GM21360 (cell line): ENCODE measurements around the gene TOMM40L.
A peak's percentile ranks its signal among the peaks of the same experiment; 100 is the strongest.

Experiments
- ATAC-seq: cut with Tn5 transposase; IDR thresholded peaks from one replicate; pipeline ENCODE4 v1.9.1; 2021; ENCODE audit warnings: mild to moderate bottlenecking, moderate library complexity; ENCODE audit not compliant: unreplicated experiment

The TOMM40L gene

GRCh38 chr1:161196521-161197451, 29.1 kb upstream of the TOMM40L start:
- no peak for ATAC-seq

DNA sequence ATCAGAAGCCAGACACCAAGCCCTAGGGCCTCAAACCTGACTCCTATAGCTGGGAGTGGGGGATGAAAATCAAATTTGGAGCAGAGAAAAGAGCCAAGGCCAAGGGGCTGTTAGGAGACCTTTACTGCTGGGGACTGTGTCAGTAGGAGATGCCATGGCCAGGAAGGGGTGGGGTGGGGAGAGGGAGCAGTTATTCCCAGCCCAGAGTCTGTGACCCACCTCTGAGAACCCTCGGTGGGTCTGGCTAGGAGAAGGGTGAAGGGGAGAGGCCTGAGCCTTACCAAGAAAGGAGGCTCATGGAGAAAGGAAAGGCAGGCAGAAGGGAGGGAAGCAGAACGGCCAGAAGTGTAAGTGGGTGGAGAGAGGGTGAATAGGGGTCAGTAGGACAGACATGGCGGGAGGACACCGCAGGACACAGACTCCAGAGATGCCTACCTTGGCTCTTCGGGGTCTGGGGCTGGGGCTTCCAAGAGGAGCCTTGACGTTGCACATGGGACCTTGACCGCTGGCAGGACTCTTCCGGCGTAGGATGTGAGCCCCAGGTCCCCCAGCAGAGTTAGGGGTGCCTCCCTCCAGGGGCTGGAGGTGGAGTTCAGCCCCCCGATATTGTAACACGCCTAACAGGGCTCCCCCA, 28.2 kb upstream of the TOMM40L start:
- ATAC-seq: no peak

GRCh38 chr1:161198194-161198896, 27.5 kb upstream of the TOMM40L start:
- no peak for ATAC-seq

DNA sequence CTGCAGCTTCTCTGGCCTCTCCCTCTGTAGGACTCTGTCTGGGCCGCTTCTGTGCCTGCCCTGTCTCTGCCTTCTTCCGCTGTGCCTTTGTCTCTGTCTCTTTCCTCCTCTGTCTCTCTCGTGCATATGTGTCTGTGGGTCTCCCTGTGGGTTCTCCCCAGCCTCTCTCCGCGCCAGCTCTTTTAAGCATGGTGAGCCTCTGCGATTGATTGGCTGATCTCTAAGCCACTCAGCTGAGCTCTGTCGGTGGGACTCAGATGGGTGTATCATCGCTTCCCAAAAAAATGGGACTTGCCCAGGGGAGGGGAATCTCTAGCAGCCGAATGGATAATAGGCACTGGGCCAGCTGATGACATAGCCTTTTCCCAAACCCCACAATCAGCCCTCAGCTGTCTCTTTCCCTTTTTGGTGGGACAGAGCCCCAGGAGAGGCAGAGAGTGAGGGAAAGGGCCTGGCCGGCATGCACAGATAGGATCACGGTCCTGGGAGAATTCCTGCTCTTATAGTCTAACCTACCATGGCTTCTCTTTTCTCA, 26.9 kb upstream of the TOMM40L start, which contains the start of gene ADAMTS4:
ADAMTS4 (minus strand) TSS at position 158 of the 535 bp plus-strand sequence. CDS start 427 bp downstream, outside the sequence.
- ATAC-seq: no peak

DNA sequence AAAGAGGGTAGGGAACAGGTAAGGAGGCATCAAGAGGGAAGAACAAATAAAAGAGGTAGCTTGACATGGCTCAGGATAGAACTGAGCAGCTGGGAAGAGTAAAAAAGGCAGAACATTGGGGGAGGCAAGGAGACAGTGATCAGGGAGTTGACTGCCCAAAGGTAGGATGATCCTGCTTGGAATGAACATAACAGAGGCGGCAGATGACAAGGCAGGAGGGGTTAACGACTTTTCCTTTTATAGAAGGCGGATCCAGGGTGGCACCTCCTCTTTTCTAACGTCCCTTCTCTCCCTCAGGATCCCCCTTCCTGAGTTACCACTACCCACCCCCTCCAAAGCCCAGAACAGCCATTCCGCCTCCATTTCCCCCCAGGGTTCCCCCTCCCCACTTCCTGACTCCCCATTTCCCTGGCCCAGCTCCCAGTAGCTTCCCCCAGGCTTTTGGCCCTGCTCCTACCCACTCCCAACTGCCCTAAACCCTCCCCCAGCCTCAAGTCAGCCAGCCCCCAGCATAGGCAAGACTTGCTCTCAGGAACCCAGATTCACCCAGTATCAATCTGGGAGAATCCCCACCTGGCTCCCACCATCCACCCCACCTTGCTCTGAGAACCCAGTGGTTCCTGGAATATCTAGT, 26.2 kb upstream of the TOMM40L start:
- ATAC-seq: no peak

DNA sequence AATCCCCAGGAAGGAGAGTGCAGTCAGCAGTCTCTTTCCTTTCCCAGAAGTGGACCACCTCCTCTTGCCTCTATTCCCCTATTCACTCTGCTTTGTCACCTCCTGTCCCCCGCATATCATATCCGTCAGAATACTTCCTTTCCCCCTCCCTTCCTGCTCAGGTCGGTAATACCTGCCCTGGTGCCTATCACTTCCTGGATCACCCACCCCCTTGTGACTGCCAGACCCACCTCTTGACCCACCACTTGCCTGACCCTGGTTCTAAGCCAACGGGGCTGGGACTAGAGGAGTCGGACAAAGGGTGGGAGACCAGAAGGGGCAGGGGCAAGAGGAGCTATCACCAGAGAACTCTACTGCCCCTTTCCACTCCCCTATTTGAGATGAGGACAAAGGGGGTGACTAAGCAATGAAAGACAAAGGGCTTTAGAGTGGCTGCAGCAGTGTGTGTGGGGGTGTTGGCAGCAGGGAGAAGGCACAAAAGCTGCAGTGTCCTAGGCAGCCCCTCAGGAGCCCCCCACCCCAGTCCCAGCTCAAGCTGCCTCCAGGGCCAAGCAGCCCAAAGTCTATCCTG, 25.4 kb upstream of the TOMM40L start:
- no peak for ATAC-seq

DNA sequence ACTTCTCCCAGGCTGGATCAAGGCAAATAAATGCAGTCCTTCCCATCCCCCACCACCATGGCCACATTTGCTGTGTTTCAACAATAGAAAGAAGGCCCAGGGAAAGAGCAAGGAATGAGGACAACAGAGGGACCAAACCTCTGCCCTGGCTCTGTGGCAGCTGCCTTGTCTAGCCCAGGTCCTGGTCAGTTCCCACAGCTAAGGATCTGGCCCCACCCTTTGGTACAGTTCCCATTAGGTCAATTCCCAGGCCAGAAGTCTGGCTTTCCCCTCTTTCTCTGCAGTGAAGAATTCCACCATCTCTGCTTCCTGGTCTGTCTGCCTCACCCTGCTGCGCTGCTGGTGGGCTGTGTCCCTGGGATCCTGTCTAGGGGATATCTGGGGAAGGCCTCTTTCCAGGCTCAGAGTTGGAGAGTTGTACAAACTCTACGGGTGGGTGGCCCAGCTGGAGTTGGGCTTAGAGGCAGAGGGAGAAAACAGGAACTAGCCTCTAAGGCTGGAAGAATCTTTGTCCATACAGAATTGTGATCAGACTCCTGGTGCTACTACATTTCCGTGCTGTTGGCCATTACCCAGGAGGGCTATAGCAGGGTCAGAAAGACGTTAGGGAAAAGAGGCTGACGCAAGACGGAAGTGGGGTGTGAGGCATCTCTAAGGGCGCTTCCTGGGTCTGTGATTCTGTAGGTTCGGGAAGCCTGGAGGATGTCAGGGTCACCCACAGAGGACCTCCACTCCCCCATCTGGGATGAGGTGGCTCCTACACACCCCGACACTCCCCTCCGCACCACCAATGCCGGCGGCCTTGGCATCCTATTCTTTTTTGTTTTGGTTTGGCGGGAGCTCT, 24.6 kb upstream of the TOMM40L start:
- ATAC-seq: no peak

GRCh38 chr1:161201836-161202712, 23.8 kb upstream of the TOMM40L start, which contains the start of gene NDUFS2:
Gene NDUFS2, plus strand, starts transcription at chr1:161202367. Its CDS starts 19 bp downstream, at chr1:161202386.
- peak; percentile 88 for ATAC-seq

GRCh38 chr1:161206411-161207140, 19.3 kb upstream of the TOMM40L start:
- no peak for ATAC-seq

DNA sequence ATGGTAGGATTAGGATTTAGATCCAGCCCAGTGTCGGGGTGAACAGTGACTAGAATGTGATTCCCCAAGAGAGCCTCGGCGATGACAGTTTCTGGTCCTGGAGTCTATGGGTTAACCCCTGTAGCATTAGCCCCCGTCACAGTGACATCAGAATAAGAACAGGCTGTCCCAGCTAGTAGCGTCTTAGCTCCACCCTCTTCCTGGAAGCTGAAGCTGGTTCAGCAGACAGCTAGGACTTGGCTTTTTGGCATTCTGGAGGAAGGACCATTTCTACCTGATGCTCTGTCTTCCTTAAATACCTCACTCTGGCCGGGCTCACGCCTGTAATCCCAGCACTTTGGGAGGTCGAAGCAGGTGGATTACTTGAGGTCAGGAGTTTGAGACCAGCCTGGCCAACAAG, 18.7 kb upstream of the TOMM40L start:
- ATAC-seq: no peak

- peak; percentile 59 for ATAC-seq
Observed at GRCh38 chr1:161209790-161210409, 16.0 kb upstream of the TOMM40L start.

- no peak for ATAC-seq
Observed at GRCh38 chr1:161214369-161214768, 11.5 kb upstream of the TOMM40L start.

- ATAC-seq: no peak
Observed at GRCh38 chr1:161215076-161215475, 10.8 kb upstream of the TOMM40L start, which contains the start of gene FCER1G. Gene FCER1G, plus strand, starts transcription at chr1:161215295. Its CDS starts 27 bp downstream, at chr1:161215322.

DNA sequence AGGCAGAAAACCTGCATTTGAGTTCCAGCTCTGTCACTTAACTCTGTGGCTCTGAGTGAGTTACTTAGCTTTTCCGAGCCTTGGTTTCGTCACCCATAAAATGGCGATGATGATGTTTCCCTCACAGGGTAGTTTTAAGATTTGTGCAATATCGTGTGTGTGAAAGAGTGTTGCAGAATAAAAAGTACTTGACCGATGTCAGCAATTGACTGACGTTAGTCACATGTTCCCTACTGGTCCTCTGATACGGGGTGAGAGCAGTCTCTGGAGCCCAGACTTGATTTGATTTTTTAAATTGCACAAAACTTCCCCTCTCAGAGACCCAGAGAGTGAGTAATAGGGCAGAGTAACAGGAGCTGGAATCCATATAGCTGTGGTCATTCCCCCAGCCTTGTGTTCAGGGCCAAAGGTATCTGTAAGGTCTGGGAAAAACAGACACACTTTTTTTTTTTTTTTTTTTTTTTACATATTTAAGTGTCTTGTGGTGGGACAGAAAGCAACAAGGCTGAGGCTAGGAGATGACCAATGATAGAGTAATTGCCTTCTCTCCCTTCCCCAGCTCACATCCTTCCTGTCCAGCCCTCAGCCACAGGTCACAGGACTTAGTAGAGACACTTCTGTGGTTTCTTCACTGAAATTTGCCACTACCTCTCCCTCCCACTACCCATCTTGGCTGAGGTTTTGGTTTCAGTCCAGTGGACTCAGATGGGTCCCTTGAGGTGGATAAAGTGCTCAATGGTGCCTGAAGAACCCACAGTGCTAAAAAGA, 8.7 kb upstream of the TOMM40L start:
- peak; percentile 75 for ATAC-seq

- ATAC-seq: no peak
Observed at GRCh38 chr1:161217831-161218230, 8.0 kb upstream of the TOMM40L start.

- no peak for ATAC-seq
Observed at GRCh38 chr1:161218301-161219077, 7.4 kb upstream of the TOMM40L start.
